Measurements from ENCODE around the gene SLC26A1. TPM values are rescaled to one million over a fixed set of nuclear protein-coding genes. Genes with fewer than 3 reads are reported as not detected.

SLC26A1 gene
- total RNA-seq, 4 donors from 2014 or later, result 0.15 to 0.33 (median 0.24) TPM

DNA sequence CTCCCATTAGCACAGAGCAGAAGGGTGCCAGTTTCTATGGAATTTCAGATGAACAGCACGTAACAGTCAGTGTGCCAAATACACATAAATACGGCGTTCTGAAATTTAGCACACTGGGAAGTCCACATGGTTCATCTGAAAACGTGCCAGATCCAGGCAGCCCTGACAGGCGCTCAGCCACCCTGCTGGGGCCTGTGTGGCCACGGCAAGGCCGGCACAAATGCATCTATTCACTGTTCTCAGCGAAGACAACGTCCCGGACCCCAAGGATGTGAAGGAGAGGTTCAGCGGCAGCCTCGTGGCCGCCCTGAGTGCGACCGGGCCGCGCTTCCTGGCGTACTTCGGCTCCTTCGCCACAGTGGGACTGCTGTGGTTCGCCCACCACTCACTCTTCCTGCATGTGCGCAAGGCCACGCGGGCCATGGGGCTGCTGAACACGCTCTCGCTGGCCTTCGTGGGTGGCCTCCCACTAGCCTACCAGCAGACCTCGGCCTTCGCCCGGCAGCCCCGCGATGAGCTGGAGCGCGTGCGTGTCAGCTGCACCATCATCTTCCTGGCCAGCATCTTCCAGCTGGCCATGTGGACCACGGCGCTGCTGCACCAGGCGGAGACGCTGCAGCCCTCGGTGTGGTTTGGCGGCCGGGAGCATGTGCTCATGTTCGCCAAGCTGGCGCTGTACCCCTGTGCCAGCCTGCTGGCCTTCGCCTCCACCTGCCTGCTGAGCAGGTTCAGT, 35.5 kb downstream of the SLC26A1 start:
- Histone ChIP-seq H3K4me3 (replicated peaks in 1 of 3) (no peak overlapping the region), H3K27ac (no peak overlapping the region), H3K9me3 (no peaks in the 10 kb centered on the region), H3K27me3 (no peaks in the 10 kb centered on the region), H3K36me3 (peaks cover 14% of the 10 kb centered on the region in 2 donors), H3K4me1 (no peaks in the 10 kb centered on the region)
- no peak for DNase-seq
- WGBS, 2 donors, result 92 to 96% methylated on average over 29 of the region's 45 CpGs
- TF ChIP-seq POLR2A (IDR thresholded peaks at IDR 0.05) (no peak), CTCF (IDR thresholded peaks at IDR 0.05) (no peak)
- intact Hi-C loops (cut with DNase I), result no loop called here

DNA sequence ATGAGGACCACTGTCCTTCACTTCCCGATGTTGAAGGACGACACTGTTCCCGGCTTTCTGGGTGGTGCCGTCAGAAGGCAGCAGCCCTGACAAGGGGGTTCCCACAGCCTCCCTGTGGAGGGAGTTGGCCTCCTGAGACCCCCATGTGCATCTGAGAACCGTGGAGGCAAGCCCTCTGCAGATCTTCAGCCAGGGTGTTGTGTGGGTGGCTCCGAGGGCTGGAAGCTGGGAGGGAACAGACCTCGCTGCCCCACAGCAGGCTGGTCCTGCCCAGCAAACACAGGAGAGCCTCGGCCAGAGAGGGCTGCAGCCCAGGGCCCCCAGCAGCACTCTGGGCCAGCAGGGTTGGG, 36.0 kb downstream of the SLC26A1 start:
- TF ChIP-seq CTCF (IDR thresholded peaks at IDR 0.05) (no peak), POLR2A (IDR thresholded peaks at IDR 0.05) (no peak)
- Histone ChIP-seq H3K4me1 (no peaks in the 10 kb centered on the region), H3K4me3 (replicated peaks in 1 of 3) (no peak overlapping the region), H3K27me3 (no peaks in the 10 kb centered on the region), H3K27ac (no peak overlapping the region), H3K36me3 (peaks cover 13% of the 10 kb centered on the region in 2 donors), H3K9me3 (no peaks in the 10 kb centered on the region)
- intact Hi-C loops (cut with DNase I), result no loop called here
- DNase-seq, result no peak
- WGBS, 2 donors, result 84 to 87% methylated on average over 5 to 8 of the region's 8 CpGs

DNA sequence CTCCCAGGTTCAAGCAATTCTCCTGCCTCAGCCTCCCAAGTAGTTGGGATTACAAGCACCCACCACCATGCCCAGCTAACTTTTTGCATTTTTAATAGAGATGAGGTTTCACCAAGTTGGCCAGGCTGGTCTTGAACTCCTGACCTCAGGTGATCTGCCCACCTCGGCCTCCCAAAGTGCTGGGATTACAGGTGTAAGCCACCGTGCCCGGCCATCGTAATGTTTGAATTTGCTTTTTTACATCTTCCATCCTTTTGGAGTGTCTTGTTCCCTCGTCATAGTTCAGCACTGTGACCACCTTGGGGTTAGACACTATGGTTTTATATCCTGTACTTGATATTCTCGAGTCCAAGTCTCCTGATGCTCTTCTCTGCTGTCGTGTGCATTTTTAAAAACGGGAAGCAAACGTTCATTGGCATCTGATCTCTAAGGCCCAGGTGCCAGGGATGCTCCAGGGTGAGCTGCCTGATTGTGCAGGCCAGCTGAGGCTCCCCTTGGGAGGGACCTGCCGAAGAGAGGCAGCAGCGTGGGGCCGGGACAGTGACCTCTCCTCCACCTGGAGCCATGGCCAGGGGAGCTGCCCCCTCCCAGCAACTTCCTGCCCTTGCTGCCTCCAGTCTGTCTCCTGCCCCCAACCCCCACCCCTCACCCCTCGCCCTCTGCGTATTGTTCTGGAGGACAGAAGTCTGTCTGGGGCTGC, 36.5 kb downstream of the SLC26A1 start:
- intact Hi-C loops (cut with DNase I), result no loop called here
- Histone ChIP-seq H3K9me3 (no peaks in the 10 kb centered on the region), H3K4me1 (no peaks in the 10 kb centered on the region), H3K27ac (no peak overlapping the region), H3K36me3 (peaks cover 7 to 11% of the 10 kb centered on the region in 2 donors), H3K27me3 (no peaks in the 10 kb centered on the region), H3K4me3 (replicated peaks in 1 of 3) (no peak overlapping the region)
- no peak for DNase-seq
- TF ChIP-seq POLR2A (IDR thresholded peaks at IDR 0.05) (no peak), CTCF (IDR thresholded peaks at IDR 0.05) (no peak)
- WGBS, 2 donors, result 83 to 86% methylated on average over 14 of the region's 14 CpGs

DNA sequence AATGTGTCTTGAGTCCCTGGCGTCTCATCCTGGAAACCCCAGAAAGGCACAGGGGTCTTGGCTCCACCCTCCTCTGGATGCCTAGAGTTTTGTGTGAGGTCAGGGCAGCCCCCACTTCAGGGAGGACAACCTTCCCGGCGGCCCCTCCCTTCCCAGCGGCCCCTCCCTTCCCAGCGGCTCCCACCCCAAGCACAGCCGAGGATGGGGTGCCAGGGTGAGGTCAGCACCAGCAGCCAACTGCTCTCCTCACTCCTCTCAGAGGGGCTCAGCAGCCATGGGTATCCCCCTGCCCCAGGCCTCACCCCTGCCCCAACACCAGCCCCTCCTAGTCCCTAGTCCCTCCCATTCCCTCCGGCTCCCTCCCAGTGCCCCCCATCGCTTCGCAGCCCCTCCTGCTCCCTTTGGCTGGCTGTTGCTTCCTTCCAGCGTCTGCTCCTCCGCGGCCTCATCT, 37.2 kb downstream of the SLC26A1 start:
- H3K36me3 ChIP-seq, result peaks cover 6 to 8% of the 10 kb centered on the region in 2 donors
- no peak overlapping the region for H3K4me3 ChIP-seq (replicated peaks in 1 of 3)
- H3K4me1 ChIP-seq, result no peaks in the 10 kb centered on the region
- no peak for TF ChIP-seq POLR2A (IDR thresholded peaks at IDR 0.05)
- TF ChIP-seq CTCF (IDR thresholded peaks at IDR 0.05), result no peak
- no peak overlapping the region for H3K27ac ChIP-seq
- intact Hi-C loops (cut with DNase I), result no loop called here
- no peaks in the 10 kb centered on the region for H3K9me3 ChIP-seq
- no peak for DNase-seq
- no peaks in the 10 kb centered on the region for H3K27me3 ChIP-seq
- 82 to 83% methylated on average over 11 to 12 of the region's 12 CpGs for WGBS, 2 donors
